HEK293 (cell line): ENCODE results near the gene SETDB2.

Source experiments
- CTCF ChIA-PET: fragments of 350-600 bp; formaldehyde crosslinking; extraction: SDS; loops from one replicate; lab custom pipeline; 2021; ENCODE audit warnings: antibody characterized with exemption; lab: Yijun Ruan, JAX
- POLR2A ChIA-PET: fragments of 300-600 bp; formaldehyde crosslinking; extraction: SDS; loops from one replicate; lab custom pipeline; 2020; ENCODE audit warnings: antibody characterized with exemption, inconsistent platforms; lab: Yijun Ruan, JAX
- H3K27ac ChIP-seq: fragments of 200-500 bp; sonication (Bioruptor generic); 2 replicates; pipeline ENCODE4 v1.5.1; 2014; ENCODE audit warnings: low read depth, low read length, control low read depth, inconsistent platforms; ENCODE audit errors: extremely low read depth
- H3K36me3 ChIP-seq, 2 experiments: fragments of 200-500 bp in 1 of 2; sonication (Bioruptor generic) in 1 of 2; 1 replicate in 1 of 2; 2 replicates in 1 of 2; pipeline ENCODE4 v1.5.1; 2014 to 2017; ENCODE audit warnings: inconsistent platforms in 2 of 2, low read length in 2 of 2; ENCODE audit not compliant: control insufficient read depth in 2 of 2, insufficient read depth in 1 of 2
- H3K4me1 ChIP-seq: fragments of 200-500 bp; sonication (Bioruptor generic); 2 replicates; pipeline ENCODE4 v1.5.1; 2014; ENCODE audit warnings: mild to moderate bottlenecking, low read length, inconsistent platforms; ENCODE audit not compliant: control insufficient read depth, insufficient read depth
- H3K4me3 ChIP-seq: 2 replicates; pipeline ENCODE4 v1.5.1; 2011; ENCODE audit warnings: low read depth, mild to moderate bottlenecking, control low read depth, low read length, moderate library complexity
- H3K9me3 ChIP-seq: fragments of 200-500 bp; sonication (Bioruptor generic); 2 replicates; pipeline ENCODE4 v1.5.1; 2014; ENCODE audit warnings: low read depth, low read length, inconsistent platforms; ENCODE audit not compliant: control insufficient read depth, insufficient read depth
- GFI1B ChIP-seq: fragments of 450-650 bp; formaldehyde crosslinking; IDR thresholded peaks from 2 replicates; pipeline ENCODE4 v1.5.1; 2016; ENCODE audit warnings: missing biosample characterization, missing genetic modification characterization
- GLIS1 ChIP-seq: fragments of 450-650 bp; formaldehyde crosslinking; IDR thresholded peaks from 2 replicates; pipeline ENCODE4 v1.5.1; 2016; ENCODE audit warnings: missing biosample characterization, missing genetic modification characterization
- KLF9 ChIP-seq: fragments of 450-650 bp; formaldehyde crosslinking; IDR thresholded peaks from 2 replicates; pipeline ENCODE4 v1.5.1; 2016; ENCODE audit warnings: missing biosample characterization, missing genetic modification characterization, low read depth
- MYNN ChIP-seq: fragments of 450-650 bp; formaldehyde crosslinking; IDR thresholded peaks from 2 replicates; pipeline ENCODE4 v1.5.1; 2016; ENCODE audit warnings: missing biosample characterization, missing genetic modification characterization, borderline replicate concordance
- PBX3 ChIP-seq: sonication (generic); formaldehyde crosslinking; IDR thresholded peaks from 2 replicates; pipeline ENCODE4 v1.8.1; 2022; ENCODE audit warnings: mild to moderate bottlenecking, moderate library complexity, missing genetic modification reagents
- SCRT1 ChIP-seq: fragments of 450-650 bp; formaldehyde crosslinking; IDR thresholded peaks from 2 replicates; pipeline ENCODE4 v1.5.1; 2016; ENCODE audit warnings: missing biosample characterization, missing genetic modification characterization, borderline replicate concordance
- SCRT2 ChIP-seq: fragments of 450-650 bp; formaldehyde crosslinking; IDR thresholded peaks from 2 replicates; pipeline ENCODE4 v1.5.1; 2016; ENCODE audit warnings: missing biosample characterization, missing genetic modification characterization
- ZBTB17 ChIP-seq: fragments of 450-650 bp; formaldehyde crosslinking; IDR thresholded peaks from 2 replicates; pipeline ENCODE4 v1.5.1; 2016; ENCODE audit warnings: missing biosample characterization, missing genetic modification characterization
- ZBTB48 ChIP-seq: fragments of 450-650 bp; formaldehyde crosslinking; IDR thresholded peaks from 2 replicates; pipeline ENCODE4 v1.5.1; 2016; ENCODE audit warnings: missing biosample characterization, missing genetic modification characterization
- ZFHX2 ChIP-seq: fragments of 450-650 bp; formaldehyde crosslinking; conservative IDR thresholded peaks from 2 replicates; pipeline ENCODE4 v1.5.1; 2016; ENCODE audit warnings: missing biosample characterization, missing genetic modification characterization
- ZNF132 ChIP-seq: fragments of 450-650 bp; formaldehyde crosslinking; IDR thresholded peaks from 2 replicates; pipeline ENCODE4 v1.5.1; 2017; ENCODE audit warnings: missing biosample characterization, missing genetic modification characterization, borderline replicate concordance
- ZNF18 ChIP-seq: fragments of 450-650 bp; formaldehyde crosslinking; IDR thresholded peaks from 2 replicates; pipeline ENCODE4 v1.5.1; 2016; ENCODE audit warnings: missing biosample characterization, missing genetic modification characterization
- ZNF23 ChIP-seq: fragments of 450-650 bp; formaldehyde crosslinking; IDR thresholded peaks from 2 replicates; pipeline ENCODE4 v1.5.1; 2016; ENCODE audit warnings: missing biosample characterization, missing genetic modification characterization, borderline replicate concordance
- ZNF544 ChIP-seq: fragments of 450-650 bp; formaldehyde crosslinking; IDR thresholded peaks from 2 replicates; pipeline ENCODE4 v1.5.0; 2017; ENCODE audit warnings: missing biosample characterization, missing genetic modification characterization
- ZNF555 ChIP-seq: fragments of 450-650 bp; formaldehyde crosslinking; conservative IDR thresholded peaks from 2 replicates; pipeline ENCODE4 v1.5.1; 2017; ENCODE audit warnings: missing biosample characterization, mild to moderate bottlenecking, missing genetic modification characterization, inconsistent platforms
- ZNF558 ChIP-seq: fragments of 450-650 bp; formaldehyde crosslinking; IDR thresholded peaks from 2 replicates; pipeline ENCODE4 v1.5.1; 2016; ENCODE audit warnings: missing biosample characterization, missing genetic modification characterization
- ZNF580 ChIP-seq: fragments of 450-650 bp; formaldehyde crosslinking; IDR thresholded peaks from 2 replicates; pipeline ENCODE4 v1.5.1; 2016; ENCODE audit warnings: missing biosample characterization, missing genetic modification characterization
- ZNF585B ChIP-seq: fragments of 450-650 bp; formaldehyde crosslinking; IDR thresholded peaks from 2 replicates; pipeline ENCODE4 v1.5.1; 2016; ENCODE audit warnings: missing biosample characterization, missing genetic modification characterization
- ZNF596 ChIP-seq: fragments of 450-650 bp; IDR thresholded peaks from 2 replicates; pipeline ENCODE4 v1.5.0; 2018; ENCODE audit warnings: missing biosample characterization, mild to moderate bottlenecking, missing genetic modification characterization, moderate library complexity
- ZNF654 ChIP-seq: fragments of 450-650 bp; formaldehyde crosslinking; IDR thresholded peaks from 2 replicates; pipeline ENCODE4 v1.5.1; 2016; ENCODE audit warnings: low read depth, missing biosample characterization, missing genetic modification characterization
- ZNF701 ChIP-seq: fragments of 450-650 bp; formaldehyde crosslinking; IDR thresholded peaks from 2 replicates; pipeline ENCODE4 v1.5.1; 2016; ENCODE audit warnings: missing biosample characterization, missing genetic modification characterization
- ZNF704 ChIP-seq: fragments of 450-650 bp; formaldehyde crosslinking; IDR thresholded peaks from 2 replicates; pipeline ENCODE4 v1.5.1; 2016; ENCODE audit warnings: missing biosample characterization, missing genetic modification characterization
- ZNF776 ChIP-seq: fragments of 450-650 bp; formaldehyde crosslinking; IDR thresholded peaks from 2 replicates; pipeline ENCODE4 v1.5.0; 2017; ENCODE audit warnings: missing biosample characterization, missing genetic modification characterization, borderline replicate concordance
- TF ChIP-seq, protein P1 (sequence below): fragments of 450-650 bp; formaldehyde crosslinking; IDR thresholded peaks from 2 replicates; pipeline ENCODE4 v1.5.1; 2016; ENCODE audit warnings: missing biosample characterization, missing genetic modification characterization, borderline replicate concordance

SETDB2 gene

DNA sequence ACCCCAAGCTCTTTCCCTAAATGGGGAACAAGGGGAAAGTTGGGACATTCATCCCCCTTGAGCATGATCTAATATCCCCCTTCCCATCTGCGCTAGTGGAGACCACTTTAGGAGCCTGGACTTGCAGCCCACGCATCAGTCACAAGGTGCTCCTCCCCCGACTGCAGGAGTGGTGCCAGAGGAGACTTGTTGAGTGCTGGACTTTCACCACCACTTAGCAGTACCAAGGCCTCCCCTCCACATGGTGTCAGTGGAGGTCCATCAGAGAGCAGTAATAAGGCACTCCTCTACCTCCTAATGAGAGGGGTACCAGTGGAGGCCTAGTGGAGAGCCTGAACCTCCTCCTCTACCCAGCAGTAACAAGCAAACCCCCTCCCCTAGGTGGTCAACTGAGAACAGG is 22.7 kb upstream of the SETDB2 start:
- no peaks in the 10 kb centered on the region for H3K36me3 ChIP-seq
- POLR2A ChIA-PET, result no interaction called here

GRCh38 chr13:49424011-49424560 is 20.0 kb upstream of the SETDB2 start:
- Histone ChIP-seq H3K27ac (no peak overlapping the region), H3K9me3 (no peaks in the 10 kb centered on the region), H3K4me1 (no peaks in the 10 kb centered on the region), H3K36me3 (no peaks in the 10 kb centered on the region), H3K4me3 (no peak overlapping the region)
- ChIA-PET POLR2A (no interaction called here), CTCF (interaction anchor here (0.6 kb wide), 1 partner anchor 153 kb away, joined by 3 read pairs; no protein-coding TSS in a partner anchor)
- TF ChIP-seq KLF9, result no peak
- TF ChIP-seq ZBTB48 (tag by site-specific recombination), result no peak
- TF ChIP-seq ZNF555 (tag by site-specific recombination), result no peak
- TF ChIP-seq MYNN, result no peak
- no peak for TF ChIP-seq PBX3 (CRISPR knock-in tag)
- no peak for TF ChIP-seq ZNF558 (tag by site-specific recombination)
- TF ChIP-seq ZNF18, result no peak
- no peak for TF ChIP-seq ZNF132 (tag by site-specific recombination)
- no peak for TF ChIP-seq ZNF704 (tag by site-specific recombination)
- TF ChIP-seq GLIS1 (tag by site-specific recombination), result no peak
- TF ChIP-seq, protein P1, sequence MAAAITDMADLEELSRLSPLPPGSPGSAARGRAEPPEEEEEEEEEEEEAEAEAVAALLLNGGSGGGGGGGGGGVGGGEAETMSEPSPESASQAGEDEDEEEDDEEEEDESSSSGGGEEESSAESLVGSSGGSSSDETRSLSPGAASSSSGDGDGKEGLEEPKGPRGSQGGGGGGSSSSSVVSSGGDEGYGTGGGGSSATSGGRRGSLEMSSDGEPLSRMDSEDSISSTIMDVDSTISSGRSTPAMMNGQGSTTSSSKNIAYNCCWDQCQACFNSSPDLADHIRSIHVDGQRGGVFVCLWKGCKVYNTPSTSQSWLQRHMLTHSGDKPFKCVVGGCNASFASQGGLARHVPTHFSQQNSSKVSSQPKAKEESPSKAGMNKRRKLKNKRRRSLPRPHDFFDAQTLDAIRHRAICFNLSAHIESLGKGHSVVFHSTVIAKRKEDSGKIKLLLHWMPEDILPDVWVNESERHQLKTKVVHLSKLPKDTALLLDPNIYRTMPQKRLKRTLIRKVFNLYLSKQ (tag by site-specific recombination), result no peak
- no peak for TF ChIP-seq ZNF776 (tag by site-specific recombination)
- TF ChIP-seq ZNF585B, result no peak
- TF ChIP-seq GFI1B, result no peak
- TF ChIP-seq ZBTB17 (tag by site-specific recombination), result no peak

More for the DNA sequence above, 22.7 kb upstream of the SETDB2 start:
- Histone ChIP-seq H3K4me1 (no peaks in the 10 kb centered on the region), H3K27ac (no peak overlapping the region), H3K9me3 (no peaks in the 10 kb centered on the region), H3K4me3 (no peak overlapping the region)
- no peak for TF ChIP-seq ZNF596
- no peak for TF ChIP-seq ZNF23 (tag by site-specific recombination)
- no peak for TF ChIP-seq ZNF701 (tag by site-specific recombination)
- 0 out of 2 replicates have a peak, but pooled peaks have one; percentile 30 for TF ChIP-seq SCRT1 (tag by site-specific recombination)
- no peak for TF ChIP-seq ZNF580 (tag by site-specific recombination)
- peak; percentile 9; the same call in 1 of the 2 replicates for TF ChIP-seq ZNF654 (tag by site-specific recombination)
- no peak for TF ChIP-seq ZNF544 (tag by site-specific recombination)
- peak; percentile 63 for TF ChIP-seq SCRT2 (tag by site-specific recombination)
- TF ChIP-seq ZFHX2, result 0 out of 2 replicates have a peak, but pooled peaks have one; percentile 12
- CTCF ChIA-PET, result interaction anchor here (1.1 kb wide), 1 partner anchor 185 kb away, joined by 4 read pairs; no protein-coding TSS in a partner anchor
